ENCODE measurements around the gene MFSD1. TPM values are rescaled to one million over a fixed set of nuclear protein-coding genes. Genes with fewer than 3 reads are reported as not detected.

The MFSD1 gene
- total RNA-seq, 4 donors from 2014 or later, result 18.6 to 33.5 (median 25.2) TPM

DNA sequence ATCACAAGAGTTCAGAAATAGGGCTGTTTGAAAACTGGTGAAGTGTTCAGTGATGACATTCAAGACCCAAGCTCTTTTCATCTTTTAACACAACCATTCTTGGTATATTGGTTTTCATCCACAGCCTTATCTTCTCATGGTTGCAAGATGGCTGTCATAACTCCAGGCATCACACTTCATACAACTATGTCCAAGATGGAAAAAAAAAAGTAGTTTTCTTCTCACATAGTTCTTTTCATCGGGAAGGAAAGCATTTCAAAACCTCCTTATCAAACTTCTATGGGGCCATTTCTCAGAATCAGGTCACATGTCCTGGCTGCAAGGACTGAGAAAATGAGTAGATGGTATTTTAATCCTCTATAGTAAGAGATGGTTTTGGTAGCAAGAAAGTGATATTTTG, 21.1 kb upstream of the MFSD1 start:
- intact Hi-C loops (cut with DNase I; ENCODE audit: low total_unique reads), result no loop called here
- in situ Hi-C loops (cut with MboI; ENCODE audit: low sequenced_read_pairs in 4 of 4), result loop anchor here in 1 of 4 donors (25.0 kb wide), 1 partner anchor 118 kb away; the partner anchor contains the start of gene LXN
- no peak for TF ChIP-seq POLR2A (IDR thresholded peaks at IDR 0.05)
- TF ChIP-seq, protein P1, sequence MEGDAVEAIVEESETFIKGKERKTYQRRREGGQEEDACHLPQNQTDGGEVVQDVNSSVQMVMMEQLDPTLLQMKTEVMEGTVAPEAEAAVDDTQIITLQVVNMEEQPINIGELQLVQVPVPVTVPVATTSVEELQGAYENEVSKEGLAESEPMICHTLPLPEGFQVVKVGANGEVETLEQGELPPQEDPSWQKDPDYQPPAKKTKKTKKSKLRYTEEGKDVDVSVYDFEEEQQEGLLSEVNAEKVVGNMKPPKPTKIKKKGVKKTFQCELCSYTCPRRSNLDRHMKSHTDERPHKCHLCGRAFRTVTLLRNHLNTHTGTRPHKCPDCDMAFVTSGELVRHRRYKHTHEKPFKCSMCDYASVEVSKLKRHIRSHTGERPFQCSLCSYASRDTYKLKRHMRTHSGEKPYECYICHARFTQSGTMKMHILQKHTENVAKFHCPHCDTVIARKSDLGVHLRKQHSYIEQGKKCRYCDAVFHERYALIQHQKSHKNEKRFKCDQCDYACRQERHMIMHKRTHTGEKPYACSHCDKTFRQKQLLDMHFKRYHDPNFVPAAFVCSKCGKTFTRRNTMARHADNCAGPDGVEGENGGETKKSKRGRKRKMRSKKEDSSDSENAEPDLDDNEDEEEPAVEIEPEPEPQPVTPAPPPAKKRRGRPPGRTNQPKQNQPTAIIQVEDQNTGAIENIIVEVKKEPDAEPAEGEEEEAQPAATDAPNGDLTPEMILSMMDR (IDR thresholded peaks at IDR 0.05 in 4 of 5, conservative IDR thresholded peaks at IDR 0.05 in 1 of 5), result no peak
- H3K9me3 ChIP-seq, result no peaks in the 10 kb centered on the region
- H3K27ac ChIP-seq, result no peak overlapping the region
- no peaks in the 10 kb centered on the region for H3K36me3 ChIP-seq
- H3K4me3 ChIP-seq, result no peak overlapping the region
- no peaks in the 10 kb centered on the region for H3K27me3 ChIP-seq
- ATAC-seq (no peak), DNase-seq (no peak)
- no peaks in the 10 kb centered on the region for H3K4me1 ChIP-seq

DNA sequence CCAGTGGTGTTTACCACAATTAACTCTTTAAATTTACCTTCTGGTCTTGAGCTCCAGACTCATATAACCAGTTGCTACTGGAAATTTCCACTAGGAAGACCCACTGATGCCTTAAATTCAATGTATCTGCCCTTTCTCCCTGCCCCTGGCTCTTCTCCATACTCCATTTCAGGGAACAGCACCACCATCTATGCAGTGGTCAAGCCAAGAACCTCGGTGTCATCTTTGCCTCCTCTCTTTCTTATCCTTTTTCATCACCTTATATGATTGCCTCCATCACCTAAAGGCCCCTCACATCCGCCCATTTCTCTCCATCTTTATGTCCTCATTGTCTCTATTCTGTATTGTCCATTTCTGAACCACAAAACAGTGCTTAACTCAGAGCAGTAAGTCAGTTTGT, 20.7 kb upstream of the MFSD1 start:
- Histone ChIP-seq H3K36me3 (no peaks in the 10 kb centered on the region), H3K9me3 (no peaks in the 10 kb centered on the region), H3K27me3 (no peaks in the 10 kb centered on the region), H3K4me3 (no peak overlapping the region), H3K4me1 (no peaks in the 10 kb centered on the region), H3K27ac (no peak overlapping the region)
- no peak for TF ChIP-seq POLR2A (IDR thresholded peaks at IDR 0.05)
- TF ChIP-seq, protein P1 (IDR thresholded peaks at IDR 0.05 in 4 of 5, conservative IDR thresholded peaks at IDR 0.05 in 1 of 5), result no peak
- DNase-seq, result no peak
- ATAC-seq, result no peak
- intact Hi-C loops (cut with DNase I; ENCODE audit: low total_unique reads) (no loop called here), in situ Hi-C loops (cut with MboI; ENCODE audit: low sequenced_read_pairs in 4 of 4) (loop anchor here in 1 of 4 donors (25.0 kb wide), 1 partner anchor 119 kb away; the partner anchor contains the start of gene LXN)

DNA sequence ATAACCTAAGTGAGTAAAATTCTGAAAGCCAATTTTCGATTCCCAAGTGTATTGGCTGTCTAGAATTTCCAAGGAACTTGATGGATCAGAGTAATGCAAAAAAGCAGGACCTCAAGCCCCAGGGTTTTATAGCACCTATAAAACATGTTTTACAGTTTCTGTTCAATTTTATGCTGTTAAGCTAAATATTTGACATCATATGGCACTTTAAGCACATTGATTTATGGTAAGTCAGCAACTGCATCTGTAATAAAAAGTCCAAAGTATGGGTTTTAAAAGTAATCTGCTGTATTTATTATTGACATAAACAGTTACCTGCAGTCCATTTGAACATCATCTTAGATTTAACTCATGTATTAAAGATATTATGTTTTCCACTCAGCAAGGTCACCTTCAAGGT, 20.0 kb upstream of the MFSD1 start:
- in situ Hi-C loops (cut with MboI; ENCODE audit: low sequenced_read_pairs in 4 of 4), result loop anchor here in 1 of 4 donors (25.0 kb wide), 1 partner anchor 120 kb away; the partner anchor contains the start of gene LXN
- Histone ChIP-seq H3K4me1 (no peaks in the 10 kb centered on the region), H3K4me3 (no peak overlapping the region), H3K36me3 (no peaks in the 10 kb centered on the region), H3K27ac (no peak overlapping the region), H3K9me3 (no peaks in the 10 kb centered on the region), H3K27me3 (no peaks in the 10 kb centered on the region)
- ATAC-seq (no peak), DNase-seq (no peak)
- intact Hi-C loops (cut with DNase I; ENCODE audit: low total_unique reads), result no loop called here
- TF ChIP-seq, protein P1 (IDR thresholded peaks at IDR 0.05 in 4 of 5, conservative IDR thresholded peaks at IDR 0.05 in 1 of 5), result no peak
- TF ChIP-seq POLR2A (IDR thresholded peaks at IDR 0.05), result no peak

DNA sequence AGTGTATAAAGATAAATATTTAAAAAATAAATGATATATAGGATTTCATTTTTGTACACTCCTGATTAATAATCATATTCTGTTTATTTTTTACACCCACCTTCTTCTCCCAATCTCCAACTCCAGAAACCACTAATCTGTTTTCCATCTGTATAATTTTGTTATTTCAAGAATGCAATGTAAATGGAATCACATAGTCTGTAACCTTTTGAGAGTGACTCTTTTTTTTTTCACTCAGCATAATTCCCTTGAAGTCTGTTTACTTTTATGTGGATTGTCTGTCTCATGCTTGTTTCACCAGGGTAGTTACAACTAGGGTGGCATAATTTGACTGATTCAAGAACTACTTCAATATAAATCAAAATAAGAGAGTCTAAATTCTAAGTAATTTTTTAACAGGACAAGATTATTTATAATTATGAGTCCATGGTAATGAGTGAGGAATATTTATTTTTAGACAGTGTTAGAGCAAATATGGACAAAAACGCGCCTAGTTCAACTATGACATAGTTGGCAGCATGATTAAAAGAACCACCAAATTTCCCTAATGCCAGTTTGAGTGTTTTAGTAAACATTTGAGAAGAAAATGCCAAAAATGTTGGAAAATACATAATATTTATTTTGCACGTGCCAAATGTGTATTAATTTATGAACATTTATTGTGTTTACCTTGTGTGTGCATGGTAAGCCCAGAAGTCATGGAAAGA, 19.4 kb upstream of the MFSD1 start:
- no peaks in the 10 kb centered on the region for H3K9me3 ChIP-seq
- no peak overlapping the region for H3K27ac ChIP-seq
- no peaks in the 10 kb centered on the region for H3K4me1 ChIP-seq
- intact Hi-C loops (cut with DNase I; ENCODE audit: low total_unique reads) (no loop called here), in situ Hi-C loops (cut with MboI; ENCODE audit: low sequenced_read_pairs in 4 of 4) (loop anchor here in 1 of 4 donors (25.0 kb wide), 1 partner anchor 120 kb away; the partner anchor contains the start of gene LXN)
- no peak for TF ChIP-seq POLR2A (IDR thresholded peaks at IDR 0.05)
- TF ChIP-seq, protein P1 (IDR thresholded peaks at IDR 0.05 in 4 of 5, conservative IDR thresholded peaks at IDR 0.05 in 1 of 5), result no peak
- no peaks in the 10 kb centered on the region for H3K27me3 ChIP-seq
- H3K36me3 ChIP-seq, result no peaks in the 10 kb centered on the region
- no peak for DNase-seq
- H3K4me3 ChIP-seq, result no peak overlapping the region
- ATAC-seq, result no peak
